Activated CD4-positive, alpha-beta T cell treated with anti-CD3 and anti-CD28 coated beads, Interleukin-2, amount 10 ng/mL, durations not matched to agents 7 days and 5 days (primary cell): Measurements from ENCODE around the gene TMEM175. TPM values are rescaled to one million over a fixed set of nuclear protein-coding genes. Genes with fewer than 3 reads are reported as not detected.
"Not testable (repeated sequence)": the region's sequence is repeated elsewhere in the genome, so short reads cannot be mapped to it uniquely, and the experiment has no call there.

Experiments used
- CTCF ChIA-PET: fragments of 350-600 bp; sonication (Branson Sonifier 250); formaldehyde crosslinking; loops from one replicate; lab custom pipeline; 2021; ENCODE audit warnings: antibody characterized with exemption; lab: Charles Lee
- POLR2A ChIA-PET: fragments of 350-600 bp; sonication (Branson Sonifier 250); formaldehyde crosslinking; loops from one replicate; lab custom pipeline; 2021; ENCODE audit warnings: antibody characterized with exemption; lab: Charles Lee
- DNase-seq: peaks from one replicate; pipeline ENCODE4 v3.0.0-alpha.2; 2020
- H3K27ac Mint-ChIP-seq: one replicate; pipeline ENCODE4 v1.8.0; 2021; ENCODE audit warnings: mild to moderate bottlenecking, moderate library complexity, mixed read lengths
- H3K27me3 Mint-ChIP-seq: one replicate; pipeline ENCODE4 v1.8.0; 2021; ENCODE audit warnings: mixed read lengths
- H3K36me3 Mint-ChIP-seq: one replicate; pipeline ENCODE4 v1.8.0; 2021; ENCODE audit warnings: low read depth, mixed read lengths
- H3K4me1 Mint-ChIP-seq: one replicate; pipeline ENCODE4 v1.8.0; 2021; ENCODE audit warnings: mixed read lengths
- H3K4me3 Mint-ChIP-seq: one replicate; pipeline ENCODE4 v1.8.0; 2021; ENCODE audit warnings: mild to moderate bottlenecking, moderate library complexity, mixed read lengths
- H3K9me3 Mint-ChIP-seq: one replicate; pipeline ENCODE4 v1.8.0; 2021; ENCODE audit warnings: mixed read lengths
- total RNA-seq, 2 experiments: library from RNA; stranded (reverse); gene quantifications; one replicate each; pipeline ENCODE4 v1.2.3, GENCODE V29; 2021

Gene TMEM175
- total RNA-seq, 2 experiments from 2014 or later = 38.6 to 51.7 TPM

GRCh38 chr4:995311-996026 is 63.2 kb downstream of the TMEM175 start:
- peaks cover 24% of the 10 kb centered on the region for H3K27me3 Mint-ChIP-seq
- H3K4me1 Mint-ChIP-seq = no peaks in the 10 kb centered on the region
- no peaks in the 10 kb centered on the region for H3K9me3 Mint-ChIP-seq
- CTCF ChIA-PET = no interaction called here
- POLR2A ChIA-PET = no interaction called here
- DNase-seq = no peak
- no peaks in the 10 kb centered on the region for H3K36me3 Mint-ChIP-seq
- no peak overlapping the region for H3K27ac Mint-ChIP-seq
- H3K4me3 Mint-ChIP-seq = no peak overlapping the region

DNA sequence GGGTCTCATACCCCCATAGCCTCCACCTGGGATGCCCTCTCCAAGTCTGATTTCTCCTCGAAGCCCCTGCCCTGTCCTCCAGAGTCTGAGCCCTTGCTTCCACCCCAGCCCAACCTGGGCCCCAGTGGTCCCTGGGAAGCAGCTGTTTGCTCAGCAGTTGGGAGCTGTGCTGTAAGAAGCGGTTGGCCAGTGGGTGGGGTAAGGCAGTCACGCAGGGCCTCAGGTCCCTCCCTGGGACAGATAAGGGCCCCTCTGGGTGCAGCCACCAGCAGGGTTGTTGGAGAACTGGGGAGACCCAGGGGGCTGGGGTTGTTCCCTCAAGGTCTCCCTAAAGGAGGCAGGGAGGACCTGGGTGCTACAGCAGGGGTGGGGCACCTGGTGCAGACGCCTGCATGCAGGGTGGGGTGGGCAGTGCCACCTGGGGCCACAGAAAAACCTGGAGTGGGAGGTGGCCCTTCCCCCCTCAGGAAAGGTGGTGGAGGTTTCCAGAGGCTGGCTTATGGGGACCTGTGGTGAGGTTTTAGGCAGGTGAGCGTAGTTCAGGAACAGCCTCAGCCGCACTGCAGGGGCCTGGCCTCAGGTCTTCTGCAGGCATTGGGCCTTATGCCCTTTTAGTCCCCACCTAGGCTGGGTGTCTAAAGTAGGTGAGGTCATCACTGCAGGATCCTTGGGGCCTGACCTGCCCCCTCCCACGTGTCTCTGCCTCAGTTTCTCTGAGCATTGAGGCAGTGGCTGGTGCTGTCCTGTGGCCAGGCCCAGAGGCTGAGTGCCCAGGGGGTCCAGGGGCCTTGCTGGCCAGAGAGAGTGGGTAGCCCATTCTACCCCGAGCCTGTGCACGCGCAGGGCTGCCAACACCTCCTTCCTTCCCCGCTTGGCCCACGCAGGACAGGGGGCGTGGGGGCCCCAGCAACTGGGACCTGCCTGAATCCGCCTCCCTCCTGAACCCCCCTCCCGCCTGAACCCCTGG is 64.1 kb downstream of the TMEM175 start:
- no peak overlapping the region for H3K27ac Mint-ChIP-seq
- H3K27me3 Mint-ChIP-seq = peaks cover 28% of the 10 kb centered on the region
- no peak for DNase-seq
- ChIA-PET POLR2A (no interaction called here), CTCF (no interaction called here)
- no peak overlapping the region for H3K4me3 Mint-ChIP-seq
- no peaks in the 10 kb centered on the region for H3K4me1 Mint-ChIP-seq
- H3K36me3 Mint-ChIP-seq = no peaks in the 10 kb centered on the region
- no peaks in the 10 kb centered on the region for H3K9me3 Mint-ChIP-seq

DNA sequence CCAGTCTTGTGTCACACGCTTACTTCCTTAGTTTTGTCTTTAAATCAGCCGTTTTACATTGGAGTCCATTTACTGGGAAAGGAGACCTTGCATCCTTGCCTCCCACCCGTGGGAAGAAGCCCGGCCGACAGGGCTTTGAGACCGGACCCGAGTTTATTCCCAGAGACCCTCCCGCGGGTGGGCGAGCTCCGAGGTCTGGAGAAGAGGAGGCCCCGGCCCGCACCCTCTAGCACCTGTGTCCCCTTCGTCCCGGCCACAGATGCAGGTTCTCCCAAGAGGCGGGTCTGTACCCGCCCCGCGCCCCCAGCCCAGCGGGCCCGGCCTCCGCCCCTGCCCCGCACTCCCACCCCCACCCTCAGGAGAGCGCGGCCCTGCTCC is 64.7 kb downstream of the TMEM175 start:
- DNase-seq = no peak
- H3K36me3 Mint-ChIP-seq = no peaks in the 10 kb centered on the region
- no peaks in the 10 kb centered on the region for H3K4me1 Mint-ChIP-seq
- no peak overlapping the region for H3K4me3 Mint-ChIP-seq
- H3K27me3 Mint-ChIP-seq = peaks cover 33% of the 10 kb centered on the region
- H3K9me3 Mint-ChIP-seq = no peaks in the 10 kb centered on the region
- no peak overlapping the region for H3K27ac Mint-ChIP-seq
- ChIA-PET CTCF (no interaction called here), POLR2A (no interaction called here)

DNA sequence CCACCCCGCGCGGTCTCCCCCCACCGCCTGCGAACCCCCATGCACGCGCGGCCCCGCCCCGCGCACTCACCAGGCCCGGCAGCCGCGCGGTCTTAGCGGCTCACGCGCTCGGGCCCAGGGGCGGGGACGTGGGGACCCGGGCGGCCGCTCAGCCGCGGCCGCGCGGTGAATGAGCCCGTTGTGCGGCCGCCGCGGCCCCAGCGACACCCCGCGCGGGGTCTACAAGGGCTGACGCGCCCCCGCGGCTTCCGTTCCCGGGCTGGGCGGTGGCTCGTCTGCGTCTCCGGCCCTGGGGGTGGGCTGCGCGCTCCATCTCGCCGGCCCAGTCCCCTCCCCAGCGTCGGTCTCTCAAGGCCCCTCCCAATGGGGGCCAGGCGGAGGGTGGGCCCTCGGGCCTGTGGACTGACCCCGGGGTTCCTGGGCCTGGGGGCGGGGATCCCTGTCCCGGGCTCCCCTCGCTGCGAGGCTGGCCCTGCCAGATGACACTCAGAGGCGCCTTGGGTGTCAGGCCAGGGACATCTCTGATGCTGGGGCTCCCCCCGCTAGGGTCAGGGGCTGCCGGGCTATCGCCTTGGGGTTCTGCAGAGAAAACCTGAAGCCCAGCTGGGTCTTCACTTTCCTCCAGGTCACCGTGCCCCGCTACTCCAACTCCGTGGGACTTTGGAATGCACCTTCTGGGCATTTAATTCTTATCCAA is 65.3 kb downstream of the TMEM175 start:
- Mint-ChIP-seq H3K9me3 (no peaks in the 10 kb centered on the region), H3K27ac (no peak overlapping the region), H3K36me3 (no peaks in the 10 kb centered on the region), H3K4me3 (no peak overlapping the region), H3K27me3 (peaks cover 35% of the 10 kb centered on the region), H3K4me1 (no peaks in the 10 kb centered on the region)
- ChIA-PET POLR2A (no interaction called here), CTCF (no interaction called here)
- no peak for DNase-seq

DNA sequence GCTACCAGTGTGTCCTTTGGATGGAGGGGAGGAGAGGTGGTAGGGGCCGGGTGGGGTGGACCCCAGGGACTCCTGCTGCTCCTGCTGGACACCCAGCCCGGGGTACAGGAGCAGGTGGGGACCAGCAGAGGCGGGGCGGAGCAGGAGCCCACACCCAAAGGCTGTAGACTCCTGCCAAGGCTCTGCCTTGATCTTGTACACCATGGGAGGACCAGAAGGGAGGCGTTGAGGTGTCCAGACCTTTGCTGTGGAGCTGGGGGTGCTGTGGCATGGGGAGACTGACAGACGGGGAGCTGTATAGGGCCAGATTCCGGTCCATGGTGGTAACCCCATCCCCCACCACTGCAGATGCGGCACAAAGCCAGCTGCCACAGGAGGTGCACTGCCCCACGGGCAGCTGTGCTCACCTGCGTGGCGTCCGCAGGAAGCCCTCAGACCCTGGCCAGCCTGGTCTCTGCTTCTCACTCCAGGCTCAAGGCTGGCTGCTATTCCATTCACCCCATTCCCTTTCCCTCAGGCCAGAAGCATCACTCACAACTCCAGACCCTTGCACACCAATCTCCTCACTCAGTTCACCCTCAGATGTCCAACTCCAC is 65.9 kb downstream of the TMEM175 start:
- no peak overlapping the region for H3K4me3 Mint-ChIP-seq
- DNase-seq = no peak
- H3K27me3 Mint-ChIP-seq = peaks cover 35% of the 10 kb centered on the region
- no peaks in the 10 kb centered on the region for H3K36me3 Mint-ChIP-seq
- H3K4me1 Mint-ChIP-seq = no peaks in the 10 kb centered on the region
- no peak overlapping the region for H3K27ac Mint-ChIP-seq
- H3K9me3 Mint-ChIP-seq = no peaks in the 10 kb centered on the region
- CTCF ChIA-PET = no interaction called here
- POLR2A ChIA-PET = no interaction called here

DNA sequence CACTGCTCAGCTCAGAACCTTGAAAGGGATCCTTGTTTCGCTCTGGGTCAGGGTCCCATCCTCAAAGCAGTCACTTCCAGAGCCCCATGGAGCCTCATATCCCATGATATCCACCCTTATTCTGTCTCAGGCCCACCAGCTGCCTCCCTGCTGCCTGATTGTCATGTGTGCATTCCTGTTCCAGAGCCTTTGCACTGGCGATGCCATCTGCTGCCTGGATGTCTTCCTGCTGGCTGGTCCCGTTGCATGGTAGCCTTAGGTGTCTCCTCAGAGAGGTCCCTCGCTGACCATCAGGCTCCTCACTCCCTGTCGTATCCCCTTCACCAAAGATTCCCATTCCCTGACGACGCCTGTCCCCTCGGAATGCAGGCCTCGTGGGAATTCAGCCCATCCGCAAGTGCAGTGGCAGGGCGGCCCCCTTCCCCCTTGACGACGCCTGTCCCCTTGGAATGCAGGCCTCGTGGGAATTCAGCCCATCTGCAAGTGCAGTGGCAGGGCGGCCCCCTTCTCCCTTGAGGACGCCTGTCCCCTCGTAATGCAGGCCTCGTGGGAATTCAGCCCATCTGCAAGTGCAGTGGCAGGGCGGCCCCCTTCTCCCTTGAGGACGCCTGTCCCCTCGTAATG is 67.1 kb downstream of the TMEM175 start:
- CTCF ChIA-PET, POLR2A ChIA-PET: not testable (repeated sequence)
- H3K27me3 Mint-ChIP-seq = peaks cover 41% of the 10 kb centered on the region

GRCh38 chr4:999882-1000425 is 67.7 kb downstream of the TMEM175 start:
- Mint-ChIP-seq H3K9me3 (no peaks in the 10 kb centered on the region), H3K4me3 (no peak overlapping the region), H3K4me1 (no peaks in the 10 kb centered on the region), H3K27ac (no peak overlapping the region), H3K27me3 (peaks cover 43% of the 10 kb centered on the region), H3K36me3 (no peaks in the 10 kb centered on the region)
- POLR2A ChIA-PET = no interaction called here
- CTCF ChIA-PET = no interaction called here
- DNase-seq = no peak

More for the DNA sequence above, 67.1 kb downstream of the TMEM175 start:
- not testable (repeated sequence) for H3K4me1 Mint-ChIP-seq, H3K27ac Mint-ChIP-seq, H3K9me3 Mint-ChIP-seq, H3K4me3 Mint-ChIP-seq, H3K36me3 Mint-ChIP-seq, DNase-seq

GRCh38 chr4:1000686-1001260 is 68.5 kb downstream of the TMEM175 start:
- Mint-ChIP-seq H3K4me1 (no peaks in the 10 kb centered on the region), H3K27ac (no peak overlapping the region), H3K27me3 (peaks cover 43% of the 10 kb centered on the region), H3K9me3 (no peaks in the 10 kb centered on the region), H3K4me3 (no peak overlapping the region), H3K36me3 (no peaks in the 10 kb centered on the region)
- DNase-seq = no peak
- CTCF ChIA-PET = interaction anchor here (2.0 kb wide), 1 partner anchor 13 kb away, joined by 5 read pairs; the partner anchor contains the start of gene IDUA
- POLR2A ChIA-PET = no interaction called here

DNA sequence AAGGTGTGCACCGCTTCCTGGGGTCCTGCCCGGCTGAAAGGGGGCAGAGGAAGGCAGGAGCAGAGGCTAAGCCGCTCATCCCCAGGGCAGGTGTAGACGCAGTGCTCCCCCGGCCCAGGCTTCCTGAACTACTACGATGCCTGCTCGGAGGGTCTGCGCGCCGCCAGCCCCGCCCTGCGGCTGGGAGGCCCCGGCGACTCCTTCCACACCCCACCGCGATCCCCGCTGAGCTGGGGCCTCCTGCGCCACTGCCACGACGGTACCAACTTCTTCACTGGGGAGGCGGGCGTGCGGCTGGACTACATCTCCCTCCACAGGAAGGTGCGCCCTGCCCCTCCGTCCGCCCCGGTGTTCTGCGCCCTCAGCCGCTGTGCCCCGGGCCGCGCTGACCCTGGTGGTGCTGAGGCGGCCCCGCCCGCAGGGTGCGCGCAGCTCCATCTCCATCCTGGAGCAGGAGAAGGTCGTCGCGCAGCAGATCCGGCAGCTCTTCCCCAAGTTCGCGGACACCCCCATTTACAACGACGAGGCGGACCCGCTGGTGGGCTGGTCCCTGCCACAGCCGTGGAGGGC is 69.4 kb downstream of the TMEM175 start:
- CTCF ChIA-PET = interaction anchor here (2.0 kb wide), 1 partner anchor 14 kb away, joined by 5 read pairs; the partner anchor contains the start of gene IDUA
- Mint-ChIP-seq H3K4me1 (no peaks in the 10 kb centered on the region), H3K27me3 (peaks cover 43% of the 10 kb centered on the region), H3K4me3 (no peak overlapping the region), H3K36me3 (no peaks in the 10 kb centered on the region), H3K27ac (peak overlapping the region; percentile 9), H3K9me3 (no peaks in the 10 kb centered on the region)
- no peak for DNase-seq
- POLR2A ChIA-PET = no interaction called here

DNA sequence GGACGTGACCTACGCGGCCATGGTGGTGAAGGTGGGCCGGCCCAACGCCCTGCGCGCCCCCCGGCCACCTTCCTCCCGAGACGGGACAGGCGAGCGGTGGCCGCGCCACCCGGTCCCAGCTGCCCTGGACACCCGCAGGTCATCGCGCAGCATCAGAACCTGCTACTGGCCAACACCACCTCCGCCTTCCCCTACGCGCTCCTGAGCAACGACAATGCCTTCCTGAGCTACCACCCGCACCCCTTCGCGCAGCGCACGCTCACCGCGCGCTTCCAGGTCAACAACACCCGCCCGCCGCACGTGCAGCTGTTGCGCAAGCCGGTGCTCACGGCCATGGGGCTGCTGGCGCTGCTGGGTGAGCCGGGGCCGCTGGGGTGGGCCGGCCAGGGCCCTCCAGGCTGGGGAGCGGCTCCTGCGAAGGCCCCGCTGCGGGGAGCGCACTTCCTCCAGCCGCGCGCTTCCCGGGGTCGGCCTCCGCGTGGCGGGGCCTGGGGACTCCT is 69.9 kb downstream of the TMEM175 start:
- DNase-seq = no peak
- no peaks in the 10 kb centered on the region for H3K36me3 Mint-ChIP-seq
- H3K27me3 Mint-ChIP-seq = peaks cover 43% of the 10 kb centered on the region
- H3K9me3 Mint-ChIP-seq = no peaks in the 10 kb centered on the region
- ChIA-PET CTCF (interaction anchor here (2.0 kb wide), 1 partner anchor 15 kb away, joined by 5 read pairs; the partner anchor contains the start of gene IDUA), POLR2A (no interaction called here)
- no peak overlapping the region for H3K27ac Mint-ChIP-seq
- no peaks in the 10 kb centered on the region for H3K4me1 Mint-ChIP-seq
- no peak overlapping the region for H3K4me3 Mint-ChIP-seq

GRCh38 chr4:1002631-1003251 is 70.5 kb downstream of the TMEM175 start:
- Mint-ChIP-seq H3K27ac (no peak overlapping the region), H3K9me3 (no peaks in the 10 kb centered on the region), H3K27me3 (peaks cover 47% of the 10 kb centered on the region), H3K36me3 (no peaks in the 10 kb centered on the region), H3K4me1 (no peaks in the 10 kb centered on the region), H3K4me3 (no peak overlapping the region)
- DNase-seq = no peak
- POLR2A ChIA-PET = no interaction called here
- CTCF ChIA-PET = no interaction called here
